CD4-positive, alpha-beta T cell treated with Interleukin-17A for 4 hours (primary cell): ENCODE results near the gene CACNG1.

Source experiments
- DNase-seq: peaks from one replicate; pipeline ENCODE4 v3.0.0-alpha.2; 2020; ENCODE audit warnings: mixed read lengths

CACNG1 gene, protein sequence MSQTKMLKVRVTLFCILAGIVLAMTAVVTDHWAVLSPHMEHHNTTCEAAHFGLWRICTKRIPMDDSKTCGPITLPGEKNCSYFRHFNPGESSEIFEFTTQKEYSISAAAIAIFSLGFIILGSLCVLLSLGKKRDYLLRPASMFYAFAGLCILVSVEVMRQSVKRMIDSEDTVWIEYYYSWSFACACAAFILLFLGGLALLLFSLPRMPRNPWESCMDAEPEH

DNA sequence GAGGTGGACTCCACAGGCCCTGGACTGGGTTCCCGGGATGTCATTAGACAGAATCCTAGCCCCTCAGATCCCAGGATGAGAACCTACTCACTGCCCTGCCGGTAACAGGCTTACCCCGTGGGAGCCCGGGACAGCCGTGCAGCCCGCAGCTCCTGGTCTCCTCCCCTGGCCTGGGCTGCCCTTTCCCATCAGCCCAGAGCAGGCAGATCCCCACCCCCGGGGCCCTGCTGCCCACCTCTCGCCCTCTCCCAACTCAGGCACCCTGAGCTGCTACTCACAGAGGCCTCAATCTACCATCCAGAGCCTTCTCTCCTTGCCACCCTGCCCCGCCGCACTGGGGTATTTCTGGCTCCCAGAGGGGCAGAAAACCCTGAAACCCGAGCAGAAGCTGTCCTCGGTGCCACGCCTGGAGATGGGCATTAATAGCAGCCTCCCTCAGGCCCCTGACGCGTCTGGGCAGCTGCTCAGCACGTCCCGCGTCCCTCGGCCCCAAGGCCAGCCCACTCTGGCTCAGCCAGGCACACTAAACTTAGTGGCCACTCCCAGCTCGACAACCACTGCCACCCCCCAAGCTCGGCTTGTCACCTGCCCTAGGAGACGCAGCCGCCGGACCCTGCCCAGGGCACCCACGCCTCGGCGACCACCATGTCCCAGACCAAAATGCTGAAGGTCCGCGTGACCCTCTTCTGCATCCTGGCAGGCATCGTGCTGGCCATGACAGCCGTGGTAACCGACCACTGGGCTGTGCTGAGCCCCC lies at the start of gene CACNG1:
TSS of gene CACNG1 (plus strand) at position 539 of the 757 bp plus-strand sequence. CDS start at position 646, 107 bp downstream.
- DNase-seq: no peak

DNA sequence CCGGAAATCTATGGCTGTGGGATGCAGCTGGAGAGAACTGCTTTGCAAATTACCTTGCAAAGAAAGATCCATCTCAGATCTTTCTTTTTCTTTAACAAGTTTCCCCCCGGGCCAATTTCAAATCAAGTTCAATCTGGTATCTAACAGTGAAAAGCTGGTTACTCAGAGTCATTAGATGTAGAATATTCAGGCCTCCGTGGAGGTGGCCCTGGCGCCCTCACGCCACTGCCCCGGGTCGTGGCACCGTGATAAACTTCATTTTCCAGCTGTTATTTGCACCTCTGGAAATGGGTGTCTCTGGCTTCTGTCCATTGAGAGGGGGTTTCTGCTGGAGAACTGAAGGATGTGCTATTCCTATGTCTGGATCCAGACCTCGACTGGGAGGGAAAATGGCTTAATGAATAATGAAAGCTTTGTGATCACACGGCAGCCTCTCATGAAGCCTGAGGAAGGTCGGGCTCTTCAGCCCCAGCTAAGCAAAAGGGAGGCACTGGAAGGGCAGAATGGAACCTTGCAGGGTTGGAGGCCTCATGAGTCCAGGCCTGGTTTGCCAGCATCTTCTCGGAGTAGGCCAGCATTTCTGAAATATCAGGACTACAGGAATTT lies 49.3 kb upstream of the CACNG1 start:
- DNase-seq: no peak

DNA sequence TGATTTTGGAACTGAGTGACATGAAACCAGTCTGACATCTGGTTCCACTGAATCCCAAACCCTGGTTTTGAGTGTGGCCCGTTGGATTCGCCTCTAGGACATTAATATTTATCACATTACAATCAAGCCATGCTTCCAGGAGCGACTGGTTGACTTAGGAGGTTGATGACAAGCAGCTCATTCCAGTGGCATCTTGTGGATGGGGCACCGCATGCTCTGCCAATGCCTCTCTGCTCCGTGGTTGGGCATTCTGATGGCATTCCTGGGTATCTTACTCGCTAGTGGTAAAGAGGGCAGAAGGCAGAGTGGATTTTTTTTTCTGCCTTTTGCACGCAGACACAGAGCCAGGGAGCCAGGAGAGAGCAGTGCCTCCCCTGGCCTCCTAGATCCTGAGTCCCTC lies 48.4 kb upstream of the CACNG1 start:
- no peak for DNase-seq

DNA sequence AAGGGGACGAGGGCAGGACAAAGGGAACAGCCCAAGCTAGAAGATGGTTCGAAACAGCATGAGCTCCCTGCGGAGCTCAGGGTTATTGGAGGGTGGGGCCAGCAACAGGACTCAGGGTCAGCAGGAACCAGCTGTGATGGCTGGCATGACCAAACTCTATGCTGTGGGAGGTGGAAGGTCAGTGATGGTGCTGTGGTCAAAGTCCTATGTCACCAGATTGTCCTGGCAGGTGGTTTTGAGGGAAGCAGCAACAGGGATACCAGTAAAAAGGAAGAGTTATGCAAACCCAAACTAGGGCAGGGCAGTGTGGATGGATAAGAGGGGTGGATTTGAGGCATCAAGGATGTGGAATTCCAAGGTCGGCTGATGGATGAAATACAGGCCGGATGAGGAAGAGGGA lies 47.4 kb upstream of the CACNG1 start:
- no peak for DNase-seq

DNA sequence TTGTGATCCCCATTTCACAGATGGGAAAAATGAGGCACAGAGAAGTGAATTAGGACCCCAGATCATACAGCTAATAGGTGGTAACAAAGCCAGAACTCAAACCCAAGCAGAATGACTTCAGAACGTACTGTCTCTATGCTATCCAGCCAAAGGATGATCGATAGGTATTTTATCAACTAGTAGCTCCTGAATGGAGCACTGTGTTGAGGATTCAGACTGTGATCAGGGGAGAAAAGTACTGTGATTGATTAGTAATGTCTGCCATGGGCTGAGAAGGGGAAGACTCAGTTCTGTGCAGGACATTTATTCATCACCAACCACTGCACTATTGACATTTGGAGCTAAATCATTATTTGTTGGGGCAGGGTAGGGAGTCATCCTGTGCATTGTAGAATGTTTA lies 41.1 kb upstream of the CACNG1 start:
- DNase-seq: no peak

DNA sequence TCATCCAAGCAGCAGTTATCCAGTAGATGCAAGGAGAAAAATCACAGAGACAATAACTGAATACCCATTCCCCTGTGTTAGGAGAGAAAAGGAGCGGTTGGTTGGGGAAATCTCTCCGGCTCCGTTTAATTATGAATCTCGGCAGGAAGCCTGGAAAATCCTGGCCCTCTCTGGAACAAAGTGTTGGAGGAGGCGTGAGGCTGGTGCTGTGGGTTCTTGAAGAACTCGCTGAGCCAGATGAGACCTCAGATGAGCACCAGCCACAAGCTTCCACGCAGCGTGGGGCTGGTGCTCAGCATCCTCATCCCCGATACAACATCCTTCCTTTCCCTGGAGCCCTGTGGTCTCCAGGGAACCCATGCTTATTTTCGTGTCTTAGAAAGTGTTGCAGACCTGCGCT lies 40.2 kb upstream of the CACNG1 start:
- no peak for DNase-seq

DNA sequence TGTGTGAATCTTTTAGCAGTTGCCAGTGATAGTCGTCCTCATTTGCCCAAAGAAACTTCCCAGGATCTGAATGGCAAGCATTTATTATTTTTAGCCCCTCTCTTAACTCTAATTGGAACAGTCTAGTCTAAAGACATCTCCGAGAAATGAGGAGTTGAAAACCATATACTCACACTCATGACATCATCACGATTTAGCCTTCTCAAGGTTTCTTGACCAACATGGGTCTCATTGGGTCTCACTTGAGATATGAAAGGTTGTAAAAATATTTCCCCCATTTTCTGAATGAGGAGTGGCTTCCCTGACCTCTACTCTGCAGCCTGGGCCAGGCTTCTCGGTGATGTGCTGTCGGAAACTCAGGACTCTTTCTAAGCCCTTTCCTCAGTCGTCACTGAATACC lies 37.1 kb upstream of the CACNG1 start:
- no peak for DNase-seq

DNA sequence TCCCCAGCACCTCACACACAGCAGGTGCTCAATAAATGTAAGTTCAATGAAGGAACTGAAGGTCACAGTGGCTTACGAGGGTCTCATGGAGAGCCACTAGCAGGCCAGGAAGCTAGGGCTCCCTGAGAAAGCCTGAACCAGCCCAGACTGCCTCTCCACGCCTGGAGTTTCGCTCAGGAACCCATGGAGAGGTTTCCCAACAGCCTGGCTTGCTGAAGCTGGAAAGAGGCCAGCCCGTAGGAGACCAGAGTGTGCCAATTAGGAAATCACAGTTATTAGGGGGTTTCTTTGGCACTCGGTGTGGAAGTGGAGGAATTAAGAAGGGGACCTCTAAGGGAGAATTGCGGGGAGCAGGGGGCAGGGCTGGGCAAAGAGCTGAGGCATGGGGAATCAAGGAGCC lies 36.3 kb upstream of the CACNG1 start:
- no peak for DNase-seq

DNA sequence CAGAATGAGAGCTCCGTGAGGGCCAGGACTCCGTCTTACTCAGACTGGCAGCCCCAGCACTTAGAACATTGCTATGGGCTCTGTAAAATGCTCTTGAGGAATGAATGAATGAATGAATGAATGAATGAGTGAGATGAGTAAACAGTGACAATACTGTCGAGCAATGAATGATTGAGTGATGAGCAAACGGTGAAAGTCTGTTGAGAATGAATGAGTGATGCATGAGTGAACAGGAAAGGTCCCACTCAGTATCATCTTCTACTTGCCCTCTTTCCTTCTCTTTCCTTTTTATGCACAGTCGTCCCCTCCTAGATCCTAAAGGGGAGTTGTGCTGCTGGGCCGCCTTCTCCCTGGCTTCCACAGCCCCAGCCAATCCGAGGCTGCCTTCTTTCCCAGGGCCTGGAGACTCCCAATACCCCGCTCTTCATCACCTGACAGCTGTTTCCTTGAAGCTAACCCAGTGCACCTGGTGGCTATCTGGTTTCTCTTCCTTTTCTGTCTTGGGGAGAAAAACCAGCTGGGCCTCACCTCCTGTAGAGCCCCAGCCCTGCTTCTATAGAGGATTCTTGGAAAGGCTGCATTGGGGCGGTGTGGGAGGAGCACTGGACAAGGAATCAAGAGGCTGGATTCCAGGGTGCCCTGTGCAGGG lies 32.7 kb upstream of the CACNG1 start:
- no peak for DNase-seq

DNA sequence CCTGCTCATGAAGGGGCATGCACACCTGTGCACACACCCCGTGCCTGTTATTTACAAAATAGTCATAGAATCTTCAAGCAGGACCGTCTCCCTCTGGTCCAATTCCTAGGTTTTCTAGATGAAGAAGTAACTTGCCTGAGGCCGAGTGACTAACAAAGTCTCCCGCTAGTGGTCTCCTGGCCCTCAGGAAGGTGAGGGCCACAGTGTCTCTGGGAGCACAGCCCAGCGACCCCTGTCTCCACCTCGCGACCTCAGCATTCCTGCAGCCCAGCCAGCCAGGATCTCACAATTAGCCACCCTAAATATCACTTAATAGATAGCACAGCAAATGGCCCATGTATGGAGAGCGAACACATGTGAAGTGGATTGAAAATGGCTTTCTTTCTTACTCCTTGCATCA lies 30.5 kb upstream of the CACNG1 start:
- no peak for DNase-seq

DNA sequence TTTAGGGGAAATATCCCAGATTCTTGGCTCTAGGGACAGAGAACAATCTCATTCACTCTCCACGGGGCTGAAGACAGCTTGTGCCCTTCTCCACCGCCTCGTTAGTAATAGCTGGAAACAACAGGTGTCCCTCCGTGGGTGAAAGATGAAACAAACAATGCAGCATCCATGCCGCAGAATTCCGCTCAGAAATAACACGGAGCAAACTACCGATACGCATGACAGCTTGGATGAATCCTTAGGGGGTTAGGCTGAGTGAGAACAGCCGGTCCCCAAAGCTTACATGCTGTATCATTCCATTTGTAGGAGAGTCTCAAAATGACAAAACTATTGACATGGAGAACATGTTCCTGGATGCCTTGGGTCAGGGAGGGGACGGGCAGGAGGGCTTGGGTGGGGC lies 29.4 kb upstream of the CACNG1 start:
- no peak for DNase-seq

DNA sequence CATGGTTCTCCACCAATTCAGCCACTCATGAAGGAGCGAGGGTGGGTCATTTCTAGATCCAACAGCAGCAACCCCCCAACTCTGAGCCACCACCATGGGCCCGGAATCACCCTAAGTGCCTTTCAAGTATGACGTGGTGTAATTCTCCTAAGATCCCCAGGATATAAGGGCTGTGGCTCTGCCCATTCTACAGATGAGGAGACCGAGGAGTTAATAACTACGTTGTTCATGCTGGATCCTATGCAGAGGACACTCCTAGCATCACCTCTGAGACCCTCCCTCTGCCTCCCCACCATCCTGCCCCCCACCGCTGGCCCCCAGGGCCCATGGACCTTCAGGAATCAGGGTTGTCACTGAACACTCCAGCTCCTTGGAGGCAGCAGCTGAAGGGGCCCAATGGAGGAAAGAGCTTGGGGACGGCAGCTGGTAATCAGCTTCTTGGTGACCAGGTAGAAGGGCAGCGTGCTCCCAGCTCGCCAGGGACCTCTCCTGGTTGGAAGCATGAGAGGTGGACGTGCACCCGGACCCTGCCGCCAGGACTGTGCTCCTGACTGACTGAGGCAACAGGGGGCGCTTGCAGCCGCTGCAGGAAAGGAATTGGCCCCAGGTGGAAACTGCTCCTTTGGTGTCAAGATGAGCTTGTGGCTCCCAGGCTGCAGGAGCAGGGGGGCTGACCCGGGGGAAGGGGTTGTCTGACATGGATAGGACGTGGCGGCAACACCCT lies 28.2 kb upstream of the CACNG1 start:
- no peak for DNase-seq

DNA sequence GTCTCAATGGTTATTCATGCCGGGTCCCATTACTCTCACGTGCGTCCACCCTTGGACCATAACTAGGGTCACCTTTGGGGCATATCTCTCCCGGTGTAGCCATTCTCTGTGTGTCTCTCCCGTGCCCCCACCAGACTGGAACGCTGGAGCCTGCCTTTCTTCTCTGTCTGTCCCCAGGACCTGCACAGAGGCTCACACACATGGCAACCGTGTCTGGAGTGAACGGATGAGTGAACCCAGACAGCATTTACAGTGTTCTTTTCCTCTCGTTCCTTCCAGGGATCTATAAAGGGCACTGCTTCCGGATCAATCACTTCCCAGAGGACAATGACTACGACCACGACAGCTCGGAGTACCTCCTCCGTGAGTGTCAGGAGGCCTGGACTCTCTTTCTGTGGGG lies 26.4 kb upstream of the CACNG1 start:
- DNase-seq: no peak

DNA sequence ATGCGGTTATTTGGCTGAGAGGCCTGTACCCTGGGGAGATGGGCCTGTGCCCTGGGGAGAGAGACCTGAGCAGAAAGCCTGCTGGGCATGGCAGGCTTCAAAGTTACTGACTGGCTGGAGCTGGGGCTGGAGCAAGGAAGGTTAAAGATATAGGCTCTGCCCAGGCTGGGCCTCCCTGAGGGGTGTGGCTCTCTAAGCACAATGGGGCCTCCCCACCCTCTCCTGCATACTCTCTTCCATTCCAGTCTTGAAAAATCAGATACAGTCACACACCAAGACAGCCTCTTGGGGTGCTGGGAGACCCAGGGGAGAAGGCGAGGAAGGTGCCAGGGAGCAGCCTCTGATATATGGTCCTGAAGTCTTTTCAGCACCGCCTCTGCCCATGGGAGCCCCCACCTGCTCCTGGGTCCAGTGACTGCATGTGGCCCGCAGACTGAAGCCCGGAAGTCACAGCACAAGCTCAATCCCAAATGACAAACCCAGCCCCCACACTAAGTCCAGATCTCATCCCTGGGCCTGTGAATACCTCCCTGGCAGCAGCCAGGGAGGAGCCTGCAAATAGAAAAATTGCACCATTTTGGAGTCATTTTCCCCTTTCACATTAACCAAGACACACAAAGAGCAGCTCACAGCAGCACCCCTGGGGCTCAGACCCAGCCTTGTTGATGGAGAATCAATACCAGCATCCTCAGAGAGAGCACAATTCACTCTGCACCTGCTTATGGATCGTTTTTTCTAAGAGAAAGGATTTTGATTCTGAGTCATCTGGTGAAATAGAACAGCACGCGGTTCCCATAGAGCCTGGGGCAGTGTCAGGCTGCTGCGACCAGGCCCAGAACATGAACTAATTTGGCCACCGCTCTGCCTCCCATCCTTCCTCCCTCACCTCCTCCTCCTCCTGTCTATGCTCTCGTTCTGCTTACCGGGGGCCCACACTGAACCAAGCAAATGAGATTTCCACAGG lies 25.6 kb upstream of the CACNG1 start:
- DNase-seq: no peak

DNA sequence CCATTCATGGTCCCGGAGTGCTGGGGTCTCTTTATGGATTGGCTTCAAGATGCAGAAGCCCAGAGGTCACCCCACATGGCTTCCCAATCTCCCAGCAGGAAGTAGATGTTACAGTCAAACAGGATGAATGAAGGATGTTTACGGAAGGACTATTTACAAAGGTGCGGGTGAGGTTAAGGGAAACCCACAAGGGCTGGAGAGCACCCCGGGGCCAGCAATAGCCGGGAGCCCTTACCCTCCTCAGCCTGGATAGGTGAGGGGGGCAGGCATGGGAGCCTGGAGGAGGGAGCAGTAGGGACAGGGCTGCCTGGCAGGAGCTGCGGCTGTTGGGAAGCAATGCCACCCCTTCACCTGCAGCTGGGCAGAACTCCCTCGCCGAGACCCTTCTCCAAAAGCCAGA lies 24.5 kb upstream of the CACNG1 start:
- no peak for DNase-seq

DNA sequence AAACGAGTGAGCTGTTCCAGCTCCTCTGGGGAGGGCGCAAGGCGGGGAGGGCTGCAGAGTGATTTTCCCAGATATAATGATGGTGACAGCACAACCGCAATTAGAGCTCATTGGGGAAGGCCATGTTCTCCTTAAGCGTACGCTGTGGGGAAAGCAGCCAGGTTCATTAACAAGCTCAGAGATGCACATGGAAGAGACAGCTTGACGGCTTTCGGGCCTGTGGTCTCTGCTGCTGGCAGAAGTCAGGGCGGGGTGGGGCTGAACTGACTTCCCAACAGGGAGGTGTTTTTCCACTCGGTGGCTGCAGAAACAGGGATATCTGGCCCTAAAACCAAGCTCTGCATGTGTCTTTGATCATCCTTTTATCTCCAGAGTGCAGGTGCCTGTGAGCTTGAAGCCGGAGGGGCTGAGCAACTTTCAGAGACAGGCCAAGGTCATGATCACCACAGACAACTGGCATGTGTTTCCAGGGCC lies 24.0 kb upstream of the CACNG1 start:
- no peak for DNase-seq

DNA sequence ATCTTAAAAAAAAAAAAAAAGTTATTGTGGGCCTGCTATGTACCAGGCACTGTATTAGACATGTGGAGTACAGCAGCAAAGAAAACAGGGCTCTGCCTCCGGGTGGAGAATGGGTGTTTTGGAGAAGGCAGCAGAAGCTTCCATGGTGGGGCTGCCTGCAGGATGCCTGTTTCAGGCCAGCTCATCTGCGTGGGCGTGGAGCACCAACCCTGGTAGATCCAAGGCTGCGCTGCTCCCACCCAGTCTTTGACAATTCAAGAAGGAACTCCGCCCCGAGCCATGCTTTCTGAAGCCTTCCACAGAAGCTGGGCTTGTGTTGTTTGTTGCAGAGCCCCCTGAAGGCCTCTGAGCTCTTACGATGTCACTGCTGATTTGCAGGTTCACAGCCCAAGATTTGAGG lies 23.2 kb upstream of the CACNG1 start:
- no peak for DNase-seq

DNA sequence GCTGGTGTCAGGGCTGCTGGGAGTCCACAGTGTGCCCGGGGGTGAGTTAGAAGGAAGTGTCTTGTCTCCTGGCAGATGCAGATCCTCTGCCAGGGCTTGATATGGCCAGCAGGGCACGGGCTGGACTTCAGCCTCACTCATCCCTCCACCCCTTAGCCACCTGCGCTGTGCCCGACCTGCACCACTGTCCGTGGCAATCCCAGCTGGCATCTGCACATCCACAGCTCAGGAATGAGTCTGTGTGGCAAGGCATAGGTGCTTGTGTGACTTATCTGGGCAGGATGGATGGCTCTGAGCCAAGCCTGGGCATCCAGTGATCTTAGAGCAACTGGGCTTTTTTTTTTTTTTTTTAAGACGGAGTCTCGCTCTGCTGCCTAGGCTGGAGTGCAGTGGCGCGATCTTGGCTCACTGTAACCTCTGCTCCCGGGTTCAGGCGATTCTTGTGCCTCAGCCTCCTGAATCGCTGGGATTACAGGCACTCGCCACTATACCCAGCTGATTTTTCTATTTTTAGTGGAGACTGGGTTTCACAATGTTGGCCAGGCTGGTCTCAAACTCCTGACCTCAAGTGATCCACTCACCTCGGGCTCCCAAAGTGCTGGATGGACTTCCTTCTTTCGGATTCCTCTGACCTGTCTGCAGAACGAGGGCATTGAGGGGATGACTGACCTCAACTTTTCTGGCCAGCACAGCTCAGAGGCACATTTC lies 22.5 kb upstream of the CACNG1 start:
- no peak for DNase-seq

DNA sequence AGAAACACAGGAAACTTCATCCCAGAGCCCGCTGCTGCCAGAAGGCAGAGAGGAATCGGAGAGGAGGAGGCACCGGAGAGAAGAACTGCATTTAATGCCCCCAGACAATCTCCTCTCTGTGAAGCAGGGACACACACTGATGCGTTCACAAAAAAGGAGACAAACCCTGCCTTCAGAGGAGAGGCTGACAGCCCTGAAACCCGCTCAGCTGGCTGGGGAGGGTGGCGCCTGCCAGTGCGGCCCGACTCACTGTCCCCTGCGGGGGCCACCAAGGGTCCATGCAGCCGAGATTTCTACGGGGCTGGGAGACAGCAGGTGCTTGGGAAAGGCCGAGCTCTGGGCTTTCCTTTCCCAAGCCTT lies 21.9 kb upstream of the CACNG1 start:
- no peak for DNase-seq

DNA sequence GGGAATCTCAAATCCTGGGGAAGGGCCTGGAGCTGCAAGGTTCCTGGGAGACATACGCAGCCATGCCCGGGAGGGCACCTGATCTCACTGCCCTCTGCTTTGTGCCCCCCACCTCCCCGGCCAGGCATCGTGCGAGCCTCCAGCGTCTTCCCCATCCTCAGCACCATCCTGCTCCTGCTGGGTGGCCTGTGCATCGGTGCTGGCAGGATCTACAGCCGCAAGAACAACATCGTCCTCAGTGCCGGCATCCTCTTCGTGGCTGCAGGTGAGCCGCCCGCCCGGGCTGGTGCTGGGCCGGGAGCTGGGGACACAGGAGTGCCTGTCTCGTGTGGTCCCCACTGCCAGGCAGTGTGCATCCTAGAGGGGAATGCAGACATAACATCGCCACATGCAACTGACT lies 19.6 kb upstream of the CACNG1 start:
- no peak for DNase-seq

DNA sequence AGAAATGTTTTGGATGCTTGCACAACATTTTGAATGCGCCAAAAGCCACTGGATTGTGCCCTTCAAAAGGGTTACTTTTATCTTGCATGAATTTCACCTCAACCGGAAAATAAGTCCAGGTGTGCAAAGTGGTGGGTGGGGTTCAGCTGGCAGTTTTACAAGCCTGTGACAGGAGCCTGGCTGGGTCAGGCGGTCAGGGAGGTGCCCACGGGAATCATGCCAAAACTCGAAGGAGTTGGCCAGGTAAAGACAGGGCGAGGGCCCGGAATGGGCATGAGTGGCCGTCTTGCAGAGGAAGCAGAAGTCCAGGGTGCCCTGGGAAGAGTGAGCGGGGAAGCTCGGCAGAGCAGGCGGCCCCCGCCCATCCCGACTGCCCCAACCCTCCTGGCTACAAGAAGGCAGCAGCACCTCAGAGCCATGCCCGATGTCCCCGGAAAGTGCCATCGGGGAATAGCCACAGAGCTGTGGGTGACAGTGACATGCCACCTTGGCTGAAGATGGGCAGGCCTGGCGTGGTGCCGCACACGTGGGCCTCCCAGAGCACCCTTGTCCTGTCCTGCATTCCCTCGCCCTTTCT lies 19.1 kb upstream of the CACNG1 start:
- no peak for DNase-seq
